Esophagus squamous epithelium (tissue), 4 donors: ENCODE measurements around the gene CELA2B.

ENCODE experiments used
- POLR2A ChIP-seq, 4 donors: fragments of 450-650 bp; IDR thresholded peaks; one replicate each; pipeline ENCODE4 v1.6.1; 2017; ENCODE audit warnings: antibody characterized with exemption in 4 of 4, mild to moderate bottlenecking in 4 of 4, moderate library complexity in 3 of 4
- TF ChIP-seq, protein P1 (sequence below), 6 experiments: fragments of 450-650 bp in 4 of 6; fragments of 200-600 bp in 2 of 6; sonication (generic) in 2 of 6; IDR thresholded peaks; one replicate each; pipeline ENCODE4 v1.5.1; 2016 to 2019; ENCODE audit warnings: antibody characterized with exemption in 6 of 6, mild to moderate bottlenecking in 4 of 6, moderate library complexity in 4 of 6

DNA sequence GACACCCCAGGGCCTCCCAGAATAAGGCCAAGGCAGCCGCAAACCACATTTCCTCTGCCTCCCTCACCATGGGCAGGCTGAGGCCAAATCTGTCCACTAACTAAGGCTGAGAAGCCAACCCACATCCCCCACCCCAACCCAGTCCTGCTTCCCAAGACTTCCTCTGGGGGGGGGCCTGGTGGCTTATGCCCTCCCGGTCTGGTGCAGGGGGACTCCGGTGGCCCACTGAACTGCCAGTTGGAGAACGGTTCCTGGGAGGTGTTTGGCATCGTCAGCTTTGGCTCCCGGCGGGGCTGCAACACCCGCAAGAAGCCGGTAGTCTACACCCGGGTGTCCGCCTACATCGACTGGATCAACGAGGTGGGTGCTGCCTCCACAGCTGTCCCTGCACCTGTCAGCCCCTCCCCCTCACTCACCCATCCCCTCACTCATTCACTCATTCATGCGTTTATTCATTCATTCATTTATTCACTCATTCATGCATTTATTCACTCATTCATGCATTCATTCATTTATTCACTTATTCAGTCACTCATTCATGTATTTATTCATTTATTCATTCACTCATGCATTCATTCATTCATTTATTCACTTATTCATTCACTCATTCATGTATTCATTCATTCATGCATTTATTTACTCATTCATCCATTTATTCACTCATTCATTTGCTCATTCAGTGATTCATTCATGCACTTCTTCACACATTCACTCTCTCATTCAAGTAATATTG is 30.3 kb upstream of the CELA2B start:
- TF ChIP-seq, protein P1, sequence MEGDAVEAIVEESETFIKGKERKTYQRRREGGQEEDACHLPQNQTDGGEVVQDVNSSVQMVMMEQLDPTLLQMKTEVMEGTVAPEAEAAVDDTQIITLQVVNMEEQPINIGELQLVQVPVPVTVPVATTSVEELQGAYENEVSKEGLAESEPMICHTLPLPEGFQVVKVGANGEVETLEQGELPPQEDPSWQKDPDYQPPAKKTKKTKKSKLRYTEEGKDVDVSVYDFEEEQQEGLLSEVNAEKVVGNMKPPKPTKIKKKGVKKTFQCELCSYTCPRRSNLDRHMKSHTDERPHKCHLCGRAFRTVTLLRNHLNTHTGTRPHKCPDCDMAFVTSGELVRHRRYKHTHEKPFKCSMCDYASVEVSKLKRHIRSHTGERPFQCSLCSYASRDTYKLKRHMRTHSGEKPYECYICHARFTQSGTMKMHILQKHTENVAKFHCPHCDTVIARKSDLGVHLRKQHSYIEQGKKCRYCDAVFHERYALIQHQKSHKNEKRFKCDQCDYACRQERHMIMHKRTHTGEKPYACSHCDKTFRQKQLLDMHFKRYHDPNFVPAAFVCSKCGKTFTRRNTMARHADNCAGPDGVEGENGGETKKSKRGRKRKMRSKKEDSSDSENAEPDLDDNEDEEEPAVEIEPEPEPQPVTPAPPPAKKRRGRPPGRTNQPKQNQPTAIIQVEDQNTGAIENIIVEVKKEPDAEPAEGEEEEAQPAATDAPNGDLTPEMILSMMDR (IDR thresholded peaks at IDR 0.05), result no peak
- no peak for TF ChIP-seq POLR2A (IDR thresholded peaks at IDR 0.05)
